Measurements from ENCODE around the gene VSIR.

The VSIR gene

GRCh38 chr10:71777213-71777985, 4.1 kb upstream of the VSIR start:
- Histone ChIP-seq H3K27me3 (ENCODE audit: insufficient read depth, poor library complexity, severe bottlenecking) (no peaks in the 10 kb centered on the region), H3K4me3 (replicated peaks; ENCODE audit: insufficient read depth, low read length) (no peak overlapping the region), H3K27ac (replicated peaks) (peak overlapping the region; percentile 91)
- TF ChIP-seq REST (IDR thresholded peaks at IDR 0.05; ENCODE audit: insufficient replicate concordance, low read depth) (no peak), CTCF (IDR thresholded peaks at IDR 0.05; ENCODE audit: insufficient read depth, low read length) (no peak), GABPA (IDR thresholded peaks at IDR 0.05; ENCODE audit: low read depth) (no peak), POLR2AphosphoS5 (IDR thresholded peaks at IDR 0.05; ENCODE audit: low read depth) (no peak), SPI1 (IDR thresholded peaks at IDR 0.05; ENCODE audit: borderline replicate concordance, low read depth) (no peak)
- DNase-seq (ENCODE audit: low read depth in 1 of 2, low spot score in 1 of 2), result peak in 1 of 2 experiments; percentile 32

- DNase-seq (ENCODE audit: low read depth in 1 of 2, low spot score in 1 of 2), result peak; percentile 87 to 89
- TF ChIP-seq GABPA (IDR thresholded peaks at IDR 0.05; ENCODE audit: low read depth), result 0 out of 2 replicates have a peak, but pooled peaks have one; percentile 16
- no peak for TF ChIP-seq REST (IDR thresholded peaks at IDR 0.05; ENCODE audit: insufficient replicate concordance, low read depth)
- no peak for TF ChIP-seq CTCF (IDR thresholded peaks at IDR 0.05; ENCODE audit: insufficient read depth, low read length)
- TF ChIP-seq POLR2AphosphoS5 (IDR thresholded peaks at IDR 0.05; ENCODE audit: low read depth), result peak; percentile 52; the same call in 1 of the 2 replicates
- TF ChIP-seq SPI1 (IDR thresholded peaks at IDR 0.05; ENCODE audit: borderline replicate concordance, low read depth), result peak; percentile 98
- H3K27ac ChIP-seq (replicated peaks), result peak overlapping the region; percentile 91
These were observed 3.2 kb upstream of the VSIR start for GRCh38 chr10:71776481-71776925.

GRCh38 chr10:71774916-71775702, 1.8 kb upstream of the VSIR start:
- H3K4me3 ChIP-seq (replicated peaks; ENCODE audit: insufficient read depth, low read length), result no peak overlapping the region
- peak; percentile 94 to 98 for DNase-seq (ENCODE audit: low read depth in 1 of 2, low spot score in 1 of 2)
- peak overlapping the region; percentile 91 for H3K27ac ChIP-seq (replicated peaks)
- no peaks in the 10 kb centered on the region for H3K27me3 ChIP-seq (ENCODE audit: insufficient read depth, poor library complexity, severe bottlenecking)
- TF ChIP-seq SPI1 (IDR thresholded peaks at IDR 0.05; ENCODE audit: borderline replicate concordance, low read depth), result peak; percentile 96
- peak; percentile 41; the same call in 1 of the 2 replicates for TF ChIP-seq GABPA (IDR thresholded peaks at IDR 0.05; ENCODE audit: low read depth)
- peak; percentile 44 for TF ChIP-seq REST (IDR thresholded peaks at IDR 0.05; ENCODE audit: insufficient replicate concordance, low read depth)
- TF ChIP-seq CTCF (IDR thresholded peaks at IDR 0.05; ENCODE audit: insufficient read depth, low read length), result no peak
- TF ChIP-seq POLR2AphosphoS5 (IDR thresholded peaks at IDR 0.05; ENCODE audit: low read depth), result peak; percentile 99

More at GRCh38 chr10:71776481-71776925, 3.2 kb upstream of the VSIR start:
- H3K4me3 ChIP-seq (replicated peaks; ENCODE audit: insufficient read depth, low read length), result no peak overlapping the region
- no peaks in the 10 kb centered on the region for H3K27me3 ChIP-seq (ENCODE audit: insufficient read depth, poor library complexity, severe bottlenecking)

Data from HL-60 (cell line).